ENCODE data around the gene RGS7.
"Not testable (repeated sequence)": the region's sequence is repeated elsewhere in the genome, so short reads cannot be mapped to it uniquely, and the experiment has no call there.

Gene RGS7

DNA sequence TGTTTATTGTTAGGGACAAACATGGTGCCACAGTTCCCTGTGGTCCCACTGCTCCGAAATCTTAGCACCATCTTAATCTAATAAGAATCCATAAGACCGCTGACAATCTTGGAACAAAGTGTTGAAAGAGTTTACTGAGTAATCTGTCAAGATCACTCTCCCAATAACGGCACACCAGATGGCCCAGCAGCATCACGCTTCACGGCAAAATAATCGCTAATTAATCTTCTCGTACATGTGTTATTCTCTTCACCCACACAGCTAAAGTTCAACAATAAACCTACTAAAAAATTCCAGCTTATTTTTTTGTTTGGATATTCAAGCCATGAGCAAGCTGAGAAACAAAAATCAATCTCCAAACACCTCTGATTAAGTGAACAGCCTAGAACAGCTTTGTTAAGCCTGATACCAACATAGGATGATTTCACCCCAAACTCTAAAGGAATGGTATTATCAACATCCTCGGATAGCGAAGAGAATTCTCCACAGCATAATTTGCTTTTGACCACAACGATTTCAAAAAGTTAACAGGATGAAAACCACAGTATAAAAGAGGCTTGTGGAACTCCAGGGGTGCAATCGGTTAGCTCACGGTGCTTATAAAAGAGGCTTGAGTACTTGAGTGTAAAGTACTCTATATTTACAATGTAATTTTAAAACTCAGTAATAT, 415.2 kb downstream of the RGS7 start:
- no peak for DNase-seq
- intact Hi-C loops (cut with DNase I): no loop called here

DNA sequence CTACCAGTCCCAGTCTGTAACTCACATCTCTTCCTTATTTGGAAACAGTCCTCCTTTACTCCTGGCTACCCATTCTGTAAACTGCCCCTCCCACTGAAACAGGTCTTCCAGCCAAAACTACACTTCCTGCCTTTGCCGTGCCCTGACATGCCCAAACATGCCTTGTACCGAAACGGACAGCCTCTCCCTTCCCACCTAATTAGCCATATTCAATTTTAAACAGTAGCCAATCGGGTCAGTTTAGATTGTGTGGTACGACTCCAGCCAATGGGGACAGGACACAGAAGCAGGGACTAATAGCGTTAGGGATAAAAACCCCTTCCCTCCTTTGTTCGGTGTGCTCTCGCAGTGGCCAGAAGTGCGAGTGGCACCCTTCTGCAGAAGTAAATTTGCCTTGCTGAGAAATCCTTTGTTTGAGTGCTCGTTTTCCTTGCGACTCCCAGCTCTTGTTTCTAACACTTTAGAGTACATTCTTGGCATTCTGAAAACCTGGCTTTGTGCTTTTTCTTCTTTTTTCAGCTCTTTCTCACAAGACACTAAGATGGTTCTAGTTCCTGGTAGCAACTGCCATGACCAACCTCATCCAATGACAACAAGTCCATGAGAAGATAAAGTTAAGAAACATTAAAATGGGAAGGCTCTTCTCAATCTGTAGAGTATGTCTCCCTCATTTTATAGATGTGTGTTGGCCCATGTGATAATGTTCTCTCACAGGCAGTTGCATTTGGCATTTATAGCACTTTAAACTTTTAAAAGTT, 419.9 kb downstream of the RGS7 start:
- DNase-seq: no peak
- intact Hi-C loops (cut with DNase I): no loop called here

DNA sequence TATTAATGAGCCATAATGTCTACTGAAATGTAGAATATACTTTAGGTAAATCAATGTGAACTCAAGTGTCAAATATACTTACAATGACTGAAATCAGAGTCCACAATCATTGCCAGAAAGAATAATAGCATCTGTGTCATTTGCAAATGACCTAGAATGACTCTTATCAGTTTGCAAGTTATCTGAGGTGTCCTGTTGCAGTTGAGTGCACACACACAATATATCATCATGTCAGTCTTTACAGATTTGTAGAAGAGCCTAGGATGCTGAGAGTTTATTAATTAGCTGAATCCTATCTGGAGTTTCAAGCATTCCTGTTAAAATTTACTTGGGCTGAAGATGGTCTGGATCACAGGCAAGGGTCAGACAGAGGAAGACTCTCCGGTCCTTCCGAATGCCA, 421.1 kb downstream of the RGS7 start:
- intact Hi-C loops (cut with DNase I): no loop called here

DNA sequence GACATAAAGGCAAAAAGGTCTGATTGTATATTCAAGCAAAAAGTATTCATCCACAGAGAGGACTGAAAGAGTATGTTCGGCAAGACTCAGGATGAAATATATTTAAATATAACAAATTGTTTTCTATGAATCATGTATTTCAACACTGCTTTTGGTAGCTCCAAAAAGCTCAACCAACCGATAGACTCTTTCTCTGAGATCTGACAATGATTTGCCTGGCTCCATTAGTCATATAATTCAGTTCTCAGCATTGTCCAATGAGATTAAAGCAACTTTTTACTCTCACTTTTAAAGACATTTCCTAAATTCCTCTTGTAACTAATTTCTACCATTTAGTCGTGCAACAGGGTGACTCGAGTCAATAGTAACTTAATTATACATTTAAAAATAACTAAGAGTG, 426.0 kb downstream of the RGS7 start:
- intact Hi-C loops (cut with DNase I): no loop called here
- no peak for DNase-seq

More for the DNA sequence above, 421.1 kb downstream of the RGS7 start:
- no peak for DNase-seq

DNA sequence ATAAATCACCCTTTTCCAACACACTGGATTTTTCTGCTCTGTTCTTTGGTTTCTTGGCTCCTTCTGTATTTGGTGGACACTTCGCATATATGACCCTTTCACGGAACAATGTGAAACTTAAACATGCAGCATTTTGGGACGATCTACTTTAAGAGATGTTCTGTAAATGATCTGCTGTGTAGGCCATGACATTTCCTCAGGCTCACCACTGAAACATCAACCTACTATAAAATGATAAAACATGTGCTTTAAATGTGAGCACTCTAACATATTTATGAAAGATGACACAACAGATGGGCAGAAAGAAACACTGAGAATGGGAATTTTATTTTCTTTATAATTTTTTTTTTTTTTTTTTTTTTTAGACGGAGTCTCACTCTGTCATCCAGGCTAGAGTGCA, 428.7 kb downstream of the RGS7 start:
- intact Hi-C loops (cut with DNase I): no loop called here
- no peak for DNase-seq

DNA sequence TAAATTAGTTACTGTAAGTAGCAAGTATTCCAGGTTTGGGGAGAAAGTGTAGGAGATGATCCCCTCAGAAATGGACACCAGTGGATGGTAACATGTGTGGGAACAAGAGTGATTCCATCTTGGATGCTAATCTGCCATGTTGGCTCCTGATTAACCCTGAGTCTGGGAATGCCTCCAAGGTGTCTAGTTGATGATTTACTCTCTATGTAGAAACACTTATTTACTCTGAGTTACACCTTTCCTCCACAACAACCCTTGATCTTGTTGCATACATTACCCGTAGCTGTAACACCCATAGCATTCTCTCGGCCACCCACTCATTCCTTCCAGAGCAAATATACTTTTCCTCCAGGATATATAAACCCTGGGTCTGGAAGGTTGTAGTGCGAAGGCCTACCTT, 429.2 kb downstream of the RGS7 start:
- no peak for DNase-seq

DNA sequence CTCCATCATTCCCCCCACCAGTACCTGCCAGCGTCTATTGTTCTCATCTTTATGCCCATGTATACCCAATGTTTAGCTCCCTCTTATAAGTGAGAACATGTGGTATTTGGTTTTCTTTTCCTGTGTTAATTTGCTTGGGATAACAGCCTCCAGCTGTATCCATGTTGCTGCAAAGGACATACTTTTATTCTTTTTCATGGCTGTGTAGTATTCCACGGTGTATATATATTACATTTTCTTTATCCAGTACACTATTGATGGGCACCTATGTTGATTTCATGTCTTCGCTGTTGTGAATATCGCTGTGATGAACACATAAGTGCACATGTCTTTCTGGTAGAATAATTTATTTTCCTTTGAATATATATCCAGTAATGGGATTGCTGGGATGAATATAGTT, 431.7 kb downstream of the RGS7 start:
- intact Hi-C loops (cut with DNase I): no loop called here
- DNase-seq: no peak

More for the DNA sequence above, 429.2 kb downstream of the RGS7 start:
- intact Hi-C loops (cut with DNase I): no loop called here

DNA sequence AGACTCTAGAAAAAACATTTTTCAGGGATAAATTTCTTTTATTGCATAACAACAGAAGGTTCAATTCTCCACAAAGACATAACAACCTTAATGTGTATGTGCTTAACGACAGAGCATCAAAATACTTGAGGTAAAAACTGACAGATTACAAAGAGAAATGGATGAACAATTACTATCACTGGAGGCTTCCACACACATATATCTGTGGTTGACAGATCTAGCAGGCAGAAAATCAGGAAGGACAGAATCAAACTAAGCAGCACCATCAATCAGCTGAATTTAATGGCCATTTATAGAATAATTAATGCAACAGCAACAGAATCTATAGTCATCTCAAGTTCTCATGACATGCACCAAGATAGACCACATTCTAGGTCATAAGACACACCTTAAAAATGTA, 439.0 kb downstream of the RGS7 start:
- DNase-seq: no peak
- intact Hi-C loops (cut with DNase I): no loop called here

DNA sequence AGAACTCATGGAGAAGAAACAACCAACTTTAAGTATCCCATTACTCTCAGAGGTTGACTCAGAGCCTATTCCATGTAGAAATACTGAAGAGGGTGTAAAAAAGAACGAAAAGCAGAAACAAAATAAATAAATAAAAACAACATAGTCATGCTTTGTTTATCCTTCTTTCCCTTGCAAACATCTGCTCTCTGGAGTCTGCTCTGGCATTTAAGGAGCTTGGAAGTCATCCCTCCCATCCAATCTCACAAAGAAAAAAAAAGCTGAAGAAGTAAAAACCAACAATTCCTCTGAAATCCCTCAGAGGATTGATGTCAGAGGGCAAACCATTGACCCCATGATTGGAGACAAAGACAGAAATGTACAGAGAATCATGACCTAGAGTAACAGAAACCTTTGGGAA, 442.5 kb downstream of the RGS7 start:
- DNase-seq: no peak
- intact Hi-C loops (cut with DNase I): no loop called here

DNA sequence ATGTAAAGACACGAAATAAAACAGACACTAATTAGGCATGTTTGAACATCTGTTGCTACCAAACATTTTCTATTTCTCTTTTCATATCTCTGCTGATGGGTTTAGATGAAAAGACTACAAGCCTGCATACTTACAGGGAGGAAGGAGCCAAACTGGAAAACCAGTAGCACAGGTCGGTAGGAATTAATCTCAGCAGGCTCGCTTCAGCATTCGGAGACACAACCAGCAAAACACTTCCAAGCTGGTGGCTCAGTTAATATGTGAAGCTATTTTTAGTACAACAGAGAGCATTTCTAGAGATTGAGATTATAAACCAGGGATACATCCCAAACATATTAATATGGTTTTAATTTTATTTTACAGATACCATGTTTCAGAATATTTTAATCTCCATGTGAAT, 444.2 kb downstream of the RGS7 start:
- intact Hi-C loops (cut with DNase I): no loop called here

DNA sequence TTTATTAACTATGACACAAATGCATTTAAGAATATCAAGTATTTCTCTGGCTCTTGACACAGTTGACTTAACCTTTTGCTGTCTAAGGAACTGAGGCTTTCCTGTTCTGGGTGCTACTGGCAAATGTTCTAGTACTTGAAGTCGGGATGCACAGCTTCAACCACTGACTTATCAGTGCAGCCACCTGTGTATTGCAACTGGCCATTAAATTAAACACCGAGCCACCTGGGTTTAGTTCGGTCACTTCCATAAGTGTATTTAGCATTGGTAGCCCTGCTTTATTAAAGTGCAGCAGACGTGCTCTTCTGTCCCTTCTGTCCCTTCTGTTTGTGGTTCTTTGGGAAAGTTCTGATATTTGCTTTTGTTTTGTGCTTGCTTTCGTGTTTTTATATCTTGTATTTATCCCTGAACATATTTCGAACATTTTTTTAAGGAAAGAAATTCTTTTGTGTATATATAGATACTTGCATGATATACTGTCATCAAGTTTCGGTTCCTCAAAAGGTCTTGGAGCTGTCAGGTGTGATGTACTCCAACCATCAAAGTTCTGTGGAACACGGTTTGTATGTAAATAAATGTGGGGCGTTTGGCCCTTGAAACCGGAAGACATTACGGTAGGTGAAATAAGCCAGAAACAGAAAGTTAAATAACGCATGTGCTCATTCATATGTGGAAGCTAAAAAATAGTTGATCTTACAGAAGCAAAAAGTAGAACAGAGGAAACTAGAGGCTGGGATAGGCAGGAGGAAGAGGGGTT, 447.1 kb downstream of the RGS7 start:
- intact Hi-C loops (cut with DNase I): no loop called here
- DNase-seq: no peak

More for the DNA sequence above, 444.2 kb downstream of the RGS7 start:
- no peak for DNase-seq

DNA sequence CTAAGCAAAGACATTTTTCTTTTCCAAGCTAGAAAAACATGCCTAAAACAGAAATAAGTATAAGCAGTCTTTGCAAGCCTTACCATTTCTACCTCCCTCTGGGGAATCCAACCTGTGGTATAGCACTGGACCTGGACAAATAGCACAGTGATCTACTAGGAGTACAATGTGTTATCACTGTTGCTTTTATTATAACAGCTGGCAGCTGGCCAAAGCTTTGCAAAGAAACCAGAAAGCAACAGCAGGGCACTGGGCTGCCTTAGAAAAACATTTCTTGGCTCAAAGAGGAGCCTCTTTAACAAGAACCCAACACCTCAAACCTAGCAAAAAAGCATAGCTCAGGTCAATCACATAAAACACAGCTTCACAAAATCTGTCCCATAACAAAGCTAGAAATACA, 450.5 kb downstream of the RGS7 start:
- intact Hi-C loops (cut with DNase I): no loop called here
- peak in 1 of 10 donors; percentile 19 for DNase-seq

DNA sequence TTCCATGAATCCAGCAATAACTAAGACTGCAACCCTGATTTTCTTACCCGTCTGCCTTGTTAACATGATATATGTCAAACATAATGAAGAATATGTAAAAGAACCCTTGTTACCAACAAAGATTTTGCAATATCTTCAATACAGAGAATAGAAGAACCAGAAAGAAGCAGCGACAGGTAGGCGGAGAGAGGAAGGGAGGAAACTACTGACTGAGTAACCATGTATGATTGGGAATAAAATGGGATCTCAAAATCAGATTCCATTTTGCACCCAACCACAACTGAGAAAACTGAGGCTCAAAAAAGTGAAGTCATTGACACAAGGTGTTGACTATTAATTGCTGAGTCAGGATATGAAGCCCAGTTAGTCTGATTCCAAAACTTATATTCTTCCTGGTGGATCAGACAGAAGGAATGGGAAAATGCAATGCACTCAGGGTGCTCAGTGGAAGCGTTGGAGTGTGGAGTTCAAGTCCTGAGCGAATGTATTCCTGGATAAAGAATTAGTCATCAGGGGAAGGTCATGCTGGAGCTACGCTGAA, 451.7 kb downstream of the RGS7 start:
- intact Hi-C loops (cut with DNase I): no loop called here
- DNase-seq: no peak

DNA sequence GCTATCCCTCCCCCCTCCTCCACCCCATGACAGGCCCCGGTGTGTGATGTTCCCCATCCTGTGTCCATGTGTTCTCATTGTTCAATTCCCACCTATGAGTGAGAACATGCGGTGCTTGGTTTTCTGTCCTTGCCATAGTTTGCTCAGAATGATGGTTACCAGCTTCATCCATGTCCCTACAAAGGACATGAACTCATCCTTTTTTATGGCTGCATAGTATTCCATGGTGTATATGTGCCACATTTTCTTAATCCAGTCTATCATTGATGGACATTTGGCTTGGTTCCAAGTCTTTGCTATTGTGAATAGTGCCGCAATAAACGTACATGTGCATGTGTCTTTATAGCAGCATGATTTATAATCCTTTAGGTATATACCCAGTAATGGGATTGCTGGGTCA, 461.6 kb downstream of the RGS7 start:
- DNase-seq; intact Hi-C loops (cut with DNase I): not testable (repeated sequence)

DNA sequence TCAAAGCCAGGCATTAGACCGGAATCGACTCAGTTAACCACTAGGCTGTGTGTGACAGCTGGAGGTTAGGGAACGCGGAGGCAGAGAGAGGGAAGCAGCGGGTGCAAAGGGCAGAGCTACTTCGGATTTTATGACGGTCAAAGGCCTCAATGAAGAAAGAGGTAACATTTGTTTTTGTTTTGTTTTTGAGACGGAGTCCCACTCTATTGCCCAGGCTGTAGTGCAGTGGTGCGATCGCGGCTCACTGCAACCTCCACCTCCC, 468.3 kb downstream of the RGS7 start:
- intact Hi-C loops (cut with DNase I): no loop called here
- DNase-seq: no peak

DNA sequence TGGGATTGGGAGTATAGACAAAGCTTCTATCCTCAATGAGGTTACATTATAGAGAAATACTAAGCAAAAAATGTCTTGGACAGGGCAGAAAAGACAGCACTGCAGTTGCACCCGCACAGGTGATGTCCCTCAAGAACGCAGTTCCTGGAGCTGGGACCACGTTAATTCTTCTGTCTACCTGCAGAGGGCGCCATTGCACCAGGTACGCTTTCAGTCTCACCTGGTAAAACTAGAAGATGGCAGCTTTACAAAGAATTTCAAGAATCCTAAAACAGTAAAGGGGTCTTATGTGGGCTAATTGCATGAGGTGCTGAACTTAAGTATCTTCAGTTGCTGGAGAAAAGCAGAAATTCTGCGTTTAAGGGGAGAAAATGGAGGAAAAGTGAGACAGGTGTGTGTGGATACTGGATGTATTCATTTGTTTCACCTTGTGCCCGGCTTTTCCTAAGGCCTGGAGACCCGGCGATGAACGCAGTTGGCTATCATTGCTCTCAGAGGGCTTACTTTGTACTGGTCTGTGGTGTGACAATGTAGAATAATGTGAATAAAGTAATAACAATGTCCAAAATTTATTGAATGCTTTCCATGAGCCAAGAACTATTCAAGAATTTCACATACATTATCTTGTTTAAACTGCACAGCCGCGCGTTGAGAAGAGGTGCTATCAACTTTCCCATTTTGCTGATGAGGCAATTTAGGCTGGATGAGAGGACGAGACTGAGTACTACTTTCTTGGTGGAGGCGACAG, 468.8 kb downstream of the RGS7 start:
- intact Hi-C loops (cut with DNase I): no loop called here
- DNase-seq: peak in 1 of 10 donors; percentile 83

DNA sequence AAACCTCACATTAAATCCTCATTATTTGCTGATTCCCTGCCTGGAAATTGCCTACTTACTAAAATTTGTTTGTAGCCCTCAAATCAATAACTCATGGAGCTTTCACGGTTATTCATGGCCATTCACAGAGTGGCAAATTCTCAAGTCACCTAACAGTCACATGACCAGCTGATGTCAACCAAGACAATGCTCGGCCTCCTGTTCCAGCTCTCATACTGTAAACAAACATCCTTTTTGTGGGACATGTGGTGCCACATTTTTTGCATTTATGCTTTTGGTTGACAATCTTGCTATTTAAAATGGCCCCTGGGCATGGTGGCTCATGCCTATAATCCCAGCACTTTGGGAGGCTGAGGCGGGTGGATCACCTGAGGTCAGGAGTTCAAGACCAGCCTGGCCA, 473.5 kb downstream of the RGS7 start:
- intact Hi-C loops (cut with DNase I): no loop called here

DNA sequence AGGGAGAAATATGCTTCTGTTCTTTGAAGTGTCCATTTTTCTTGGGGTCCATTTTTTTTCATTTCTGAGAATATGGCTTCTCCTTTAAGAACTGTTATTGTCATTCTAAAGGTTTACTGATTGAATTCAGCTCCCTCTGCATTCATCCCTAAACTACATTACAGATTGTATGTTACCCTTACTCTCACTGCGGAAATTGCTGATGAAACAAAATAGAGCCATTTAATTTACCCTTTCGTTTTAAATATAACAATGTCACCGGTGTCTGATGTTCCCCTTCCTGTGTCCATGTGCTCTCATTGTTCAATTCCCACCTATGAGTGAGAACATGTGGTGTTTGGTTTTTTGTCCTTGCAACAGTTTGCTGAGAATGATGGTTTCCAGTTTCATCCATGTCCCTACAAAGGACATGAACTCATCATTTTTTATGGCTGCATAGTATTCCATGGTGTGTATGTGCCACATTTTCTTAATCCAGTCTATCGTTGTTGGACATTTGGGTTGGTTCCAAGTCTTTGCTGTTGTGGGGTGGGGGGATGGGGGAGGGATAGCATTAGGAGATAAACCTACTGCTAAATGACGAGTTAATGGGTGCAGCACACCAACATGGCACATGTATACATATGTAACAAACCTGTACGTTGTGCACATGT, 474.2 kb downstream of the RGS7 start:
- intact Hi-C loops (cut with DNase I); DNase-seq: not testable (repeated sequence)

More for the DNA sequence above, 473.5 kb downstream of the RGS7 start:
- DNase-seq: no peak

DNA sequence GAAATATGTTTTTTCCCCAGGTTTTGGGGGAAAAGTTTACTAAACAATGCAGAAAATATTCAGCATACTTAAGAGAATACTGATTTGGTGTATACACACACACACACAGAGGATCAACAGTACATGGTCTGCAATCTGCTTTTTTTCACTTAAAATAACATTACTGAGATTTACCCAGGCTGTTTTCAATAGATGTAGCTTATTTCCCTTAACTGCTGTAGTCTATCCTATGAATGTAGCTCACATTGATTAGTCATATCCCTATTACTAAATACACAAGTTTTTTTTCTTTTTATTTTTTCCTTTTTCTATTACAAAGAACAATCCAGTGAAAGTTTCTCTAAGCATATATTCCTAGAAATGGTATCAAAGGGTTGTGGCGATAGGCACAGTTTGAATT, 478.4 kb downstream of the RGS7 start:
- intact Hi-C loops (cut with DNase I): no loop called here
- DNase-seq: no peak

DNA sequence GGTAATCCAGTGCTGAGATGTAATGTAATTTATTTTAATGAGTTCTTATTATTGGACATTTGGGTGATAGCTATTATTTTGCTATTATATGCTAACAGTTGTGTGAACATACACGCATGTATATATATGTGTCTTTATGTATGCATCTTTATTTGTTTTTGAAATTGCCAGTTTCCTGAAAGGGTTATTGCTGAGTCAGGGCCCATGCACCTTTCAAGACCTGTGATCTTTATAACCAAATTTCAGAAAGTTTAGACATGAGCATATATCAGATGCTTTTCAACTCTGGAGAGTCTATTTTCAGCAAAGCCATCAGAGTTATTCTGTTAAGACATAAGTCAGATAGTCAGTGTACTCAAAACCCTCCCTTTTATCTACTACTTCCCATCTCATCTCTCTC, 479.4 kb downstream of the RGS7 start:
- intact Hi-C loops (cut with DNase I): no loop called here

More for the DNA sequence above, 479.4 kb downstream of the RGS7 start:
- DNase-seq: no peak

Data from posterior cingulate gyrus (tissue), 11 donors.